Kidney (tissue), 14 donors: ENCODE results near the gene ABCG5. TPM values are rescaled to one million over a fixed set of nuclear protein-coding genes. Genes with fewer than 3 reads are reported as not detected.

Experiments used
- DNase-seq, 5 donors: peaks; one replicate each; pipeline ENCODE4 v3.0.0-alpha.2; 2013 to 2020
- FAIRE-seq: peaks from 2 replicates; lab custom pipeline; 2012; peaks lifted over from hg19 to GRCh38; lab: Jason Lieb, UNC
- H3K27ac ChIP-seq, 2 donors: one replicate each; pipeline ENCODE4 v1.7.0; 2013; ENCODE audit warnings: low read depth in 2 of 2, low read length in 2 of 2, inconsistent platforms in 1 of 2
- H3K27me3 ChIP-seq: one replicate; pipeline ENCODE4 v1.7.1; 2013; ENCODE audit warnings: low read length, inconsistent platforms; ENCODE audit not compliant: control insufficient read depth, insufficient read depth
- H3K36me3 ChIP-seq, 3 donors: one replicate each; pipeline versions ENCODE4 v1.7.0 to v1.7.1; 2013; ENCODE audit warnings: low read length in 3 of 3, control low read depth in 1 of 3, inconsistent platforms in 1 of 3; ENCODE audit not compliant: insufficient read depth in 3 of 3, control insufficient read depth in 2 of 3
- H3K4me1 ChIP-seq, 3 donors: one replicate each; pipeline versions ENCODE4 v1.7.0 to v1.7.1; 2013; ENCODE audit warnings: low read length in 3 of 3, inconsistent platforms in 1 of 3, low read depth in 1 of 3; ENCODE audit not compliant: control insufficient read depth in 2 of 3, insufficient read depth in 2 of 3
- H3K4me3 ChIP-seq, 3 donors: one replicate each; pipeline versions ENCODE4 v1.7.0 to v1.8.1; 2013; ENCODE audit warnings: low read length in 3 of 3, control low read depth in 1 of 3, inconsistent platforms in 1 of 3
- H3K9ac ChIP-seq, 3 donors: one replicate each; pipeline versions ENCODE4 v1.7.0 to v1.7.1; 2013; ENCODE audit warnings: low read length in 3 of 3, control low read depth in 1 of 3, inconsistent platforms in 1 of 3
- H3K9me3 ChIP-seq, 3 donors: one replicate each; pipeline versions ENCODE4 v1.7.0 to v1.7.1; 2013; ENCODE audit warnings: low read length in 3 of 3, control low read depth in 1 of 3, inconsistent platforms in 1 of 3; ENCODE audit not compliant: control insufficient read depth in 2 of 3, insufficient read depth in 1 of 3
- intact Hi-C: fragments of 100-400 bp; cut with DNase I; formaldehyde crosslinking; loops from one replicate; pipeline ENCODE4 v1.11.1; 2022
- polyA plus RNA-seq: library from polyadenylated mRNA; stranded (reverse); fragments of 350-450 nt; fragmentation: Illumina TruSeq; extraction: RNeasy Lipid Tissue Mini Kit (QIAGEN cat#74804); gene quantifications from one replicate; pipeline ENCODE4 v1.2.3, GENCODE V29; 2014; ENCODE audit warnings: low read depth, low replicate concordance; ENCODE audit not compliant: insufficient read depth
- total RNA-seq: library from RNA; stranded (reverse); fragmentation: NEBNext Ultra II Directional; extraction: Animal tissue kit (Norgen Biotek cat#: 25700); gene quantifications from one replicate; pipeline ENCODE4 v1.2.1, GENCODE V29; 2021
- TF ChIP-seq, protein P1 (sequence below): IDR thresholded peaks from 3 replicates; pipeline ENCODE4 v1.5.1; 2012; ENCODE audit warnings: mild to moderate bottlenecking, moderate library complexity, borderline replicate concordance; ENCODE audit not compliant: insufficient read depth; ENCODE audit errors: extremely low read depth
- donor health status: control.
- donor health status: control.
- donor health status: control.
- donor health status: control.
- donor health status: control.
- donor health status: DM: yes; HTN: yes; CAD: no.
- donor health status: Normal renal cell carcinoma (clear cell type).

ABCG5 gene
- total and polyA plus RNA-seq, 2 donors from 2014 or later, result not detected

DNA sequence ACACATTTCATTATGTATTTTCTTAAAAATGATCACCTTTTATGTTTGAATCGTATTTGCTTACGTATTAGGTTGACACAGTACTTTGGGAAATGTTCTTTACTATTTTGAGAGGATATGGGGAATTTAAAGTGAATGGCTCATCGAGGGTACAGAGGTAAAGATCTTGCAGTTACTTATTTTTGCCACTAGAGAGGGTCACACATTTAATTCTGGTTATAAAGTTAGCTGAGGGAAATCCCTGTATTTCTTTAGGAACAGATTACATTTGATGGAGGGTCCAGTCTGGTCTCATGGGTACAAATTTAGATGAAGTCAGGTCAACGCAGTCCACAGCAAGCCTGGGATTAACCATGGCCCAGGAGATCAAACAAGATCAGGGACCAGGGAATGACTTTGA is 40.3 kb downstream of the ABCG5 start:
- FAIRE-seq (no peak), DNase-seq (no peak)
- TF ChIP-seq, protein P1, sequence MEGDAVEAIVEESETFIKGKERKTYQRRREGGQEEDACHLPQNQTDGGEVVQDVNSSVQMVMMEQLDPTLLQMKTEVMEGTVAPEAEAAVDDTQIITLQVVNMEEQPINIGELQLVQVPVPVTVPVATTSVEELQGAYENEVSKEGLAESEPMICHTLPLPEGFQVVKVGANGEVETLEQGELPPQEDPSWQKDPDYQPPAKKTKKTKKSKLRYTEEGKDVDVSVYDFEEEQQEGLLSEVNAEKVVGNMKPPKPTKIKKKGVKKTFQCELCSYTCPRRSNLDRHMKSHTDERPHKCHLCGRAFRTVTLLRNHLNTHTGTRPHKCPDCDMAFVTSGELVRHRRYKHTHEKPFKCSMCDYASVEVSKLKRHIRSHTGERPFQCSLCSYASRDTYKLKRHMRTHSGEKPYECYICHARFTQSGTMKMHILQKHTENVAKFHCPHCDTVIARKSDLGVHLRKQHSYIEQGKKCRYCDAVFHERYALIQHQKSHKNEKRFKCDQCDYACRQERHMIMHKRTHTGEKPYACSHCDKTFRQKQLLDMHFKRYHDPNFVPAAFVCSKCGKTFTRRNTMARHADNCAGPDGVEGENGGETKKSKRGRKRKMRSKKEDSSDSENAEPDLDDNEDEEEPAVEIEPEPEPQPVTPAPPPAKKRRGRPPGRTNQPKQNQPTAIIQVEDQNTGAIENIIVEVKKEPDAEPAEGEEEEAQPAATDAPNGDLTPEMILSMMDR, result no peak
- H3K36me3 ChIP-seq, result peaks cover 0 to 9% (median 0%) of the 10 kb centered on the region in 3 donors
- H3K4me3 ChIP-seq, result no peak overlapping the region
- no peak overlapping the region for H3K9ac ChIP-seq
- H3K27me3 ChIP-seq, result no peaks in the 10 kb centered on the region
- no peaks in the 10 kb centered on the region for H3K9me3 ChIP-seq
- H3K4me1 ChIP-seq, result no peaks in the 10 kb centered on the region
- no peak overlapping the region for H3K27ac ChIP-seq
- intact Hi-C loops, result no loop called here

DNA sequence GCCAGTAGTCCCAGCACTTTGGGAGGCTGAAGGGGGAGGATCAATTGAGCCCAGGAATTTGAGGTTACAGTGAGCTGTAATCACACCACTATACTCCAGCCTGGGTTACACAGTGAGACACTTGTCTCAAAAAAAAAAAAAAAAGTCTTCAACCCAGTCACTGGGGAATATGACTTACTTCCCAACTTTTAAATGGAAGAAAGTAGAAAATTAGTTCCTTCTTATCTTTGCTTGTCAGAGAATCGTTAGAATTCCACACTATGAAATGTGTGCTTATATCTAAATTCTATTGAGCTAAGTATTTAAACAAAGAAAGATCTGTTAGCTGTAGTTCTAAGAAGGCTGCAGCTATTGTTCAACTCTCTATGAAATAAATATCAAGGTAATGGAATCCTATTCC is 42.4 kb downstream of the ABCG5 start:
- Histone ChIP-seq H3K36me3 (peaks cover 0 to 9% (median 0%) of the 10 kb centered on the region in 3 donors), H3K4me1 (peaks cover 0 to 5% (median 5%) of the 10 kb centered on the region in 3 donors), H3K27ac (no peak overlapping the region), H3K9ac (no peak overlapping the region), H3K4me3 (no peak overlapping the region), H3K9me3 (no peaks in the 10 kb centered on the region), H3K27me3 (no peaks in the 10 kb centered on the region)
- intact Hi-C loops, result no loop called here
- no peak for DNase-seq
- no peak for FAIRE-seq
- TF ChIP-seq, protein P1, result no peak

DNA sequence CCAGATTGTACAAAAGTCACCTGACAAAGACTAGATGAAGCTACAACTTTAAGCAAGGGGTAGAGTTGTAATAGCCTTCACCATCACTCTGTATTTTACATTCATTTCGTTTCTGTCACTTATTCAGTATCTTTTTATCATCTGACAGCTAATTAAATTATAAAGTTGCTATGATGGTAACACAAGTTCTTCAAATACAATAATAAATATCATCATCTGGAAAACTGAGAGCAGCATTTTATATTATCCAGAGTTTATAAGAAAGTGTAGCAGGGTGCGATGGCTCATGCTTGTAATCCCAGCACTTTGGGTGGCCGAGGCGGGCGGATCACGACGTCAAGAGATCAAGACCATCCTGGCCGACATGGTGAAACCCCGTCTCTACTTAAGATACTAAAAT is 43.7 kb downstream of the ABCG5 start:
- H3K4me3 ChIP-seq, result no peak overlapping the region
- H3K9me3 ChIP-seq, result no peaks in the 10 kb centered on the region
- FAIRE-seq, result no peak
- H3K4me1 ChIP-seq, result peaks cover 0 to 10% (median 7%) of the 10 kb centered on the region in 3 donors
- TF ChIP-seq, protein P1, result no peak
- DNase-seq, result no peak
- intact Hi-C loops, result no loop called here
- no peak overlapping the region for H3K27ac ChIP-seq
- no peaks in the 10 kb centered on the region for H3K27me3 ChIP-seq
- H3K9ac ChIP-seq, result no peak overlapping the region
- H3K36me3 ChIP-seq, result peaks cover 0 to 9% (median 0%) of the 10 kb centered on the region in 3 donors

DNA sequence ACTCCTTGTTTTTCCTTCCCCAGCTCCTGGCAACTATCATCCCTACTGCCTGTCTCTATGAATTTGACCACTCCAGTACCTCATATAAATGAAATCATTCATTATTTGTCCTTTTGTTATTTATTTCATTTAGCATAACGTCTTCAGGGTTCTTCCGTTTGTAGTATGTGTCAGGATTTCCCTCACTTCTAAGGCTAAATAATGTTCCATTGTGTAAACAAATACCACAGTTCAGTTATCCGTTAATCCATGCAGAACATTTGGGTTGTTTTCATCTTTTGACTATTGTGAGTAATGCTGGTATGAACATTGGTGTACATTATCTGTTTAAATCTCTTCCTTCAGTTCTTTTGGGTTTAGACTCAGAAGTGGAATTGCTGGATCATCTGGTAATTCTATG is 46.0 kb downstream of the ABCG5 start:
- Histone ChIP-seq H3K4me3 (peak overlapping the region in 2 of 3 donors; percentile 25 to 61), H3K27me3 (no peaks in the 10 kb centered on the region), H3K9me3 (no peaks in the 10 kb centered on the region), H3K36me3 (peaks cover 0 to 9% (median 2%) of the 10 kb centered on the region in 3 donors), H3K4me1 (peaks cover 0 to 10% (median 7%) of the 10 kb centered on the region in 3 donors), H3K27ac (peak overlapping the region in 1 of 2 donors; percentile 6), H3K9ac (no peak overlapping the region)
- intact Hi-C loops, result no loop called here
- peak; percentile 89 for FAIRE-seq
- TF ChIP-seq, protein P1, result no peak
- DNase-seq, result peak in 2 of 5 donors; percentile 64 to 76
